Measurements from ENCODE around the gene MYO3B. TPM values are rescaled to one million over a fixed set of nuclear protein-coding genes. Genes with fewer than 3 reads are reported as not detected.
A peak's percentile ranks its signal among the peaks of the same experiment; 100 is the strongest.

The MYO3B gene
- total RNA-seq, 1 experiment from 2014 or later: 4.4 TPM

DNA sequence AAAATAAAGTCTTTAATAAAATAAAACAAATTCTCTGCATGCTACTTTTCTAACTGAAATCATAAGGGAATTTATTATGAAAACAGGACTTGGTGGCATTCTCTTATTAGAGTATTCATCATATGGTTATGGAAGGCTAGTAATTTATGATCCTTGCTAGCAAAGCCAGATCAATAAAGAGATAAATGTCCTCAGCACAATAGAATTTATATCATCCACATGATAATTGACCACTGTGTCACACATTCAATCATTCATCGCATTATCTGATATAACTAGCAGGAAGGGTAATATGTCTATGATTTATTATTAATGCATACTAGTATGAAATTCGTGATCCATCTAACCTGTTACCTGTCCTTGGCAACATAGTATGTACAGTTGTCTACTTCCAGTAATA is 175.8 kb downstream of the MYO3B start:
- Histone ChIP-seq H3K36me3 (ENCODE audit: insufficient read depth, low read length) (no peaks in the 10 kb centered on the region), H3K9me2 (replicated peaks; ENCODE audit: insufficient read depth, low read length) (no peaks in the 10 kb centered on the region), H3K4me1 (ENCODE audit: low read length) (no peaks in the 10 kb centered on the region), H3K79me2 (ENCODE audit: low read length) (no peaks in the 10 kb centered on the region), H2AFZ (ENCODE audit: low read length) (no peak overlapping the region), H4K20me1 (ENCODE audit: insufficient read depth, low read depth, low read length) (no peaks in the 10 kb centered on the region), H3K4me3 (ENCODE audit: low read length) (no peak overlapping the region), H3K9ac (ENCODE audit: low read length) (no peak overlapping the region), H3K4me2 (ENCODE audit: low read depth, low read length, poor library complexity, severe bottlenecking) (no peak overlapping the region), H3K9me3 (ENCODE audit: low read length) (no peaks in the 10 kb centered on the region), H3K27me3 (ENCODE audit: low read length) (no peaks in the 10 kb centered on the region), H3K27ac (ENCODE audit: low read length) (no peak overlapping the region)
- no peak for DNase-seq

DNA sequence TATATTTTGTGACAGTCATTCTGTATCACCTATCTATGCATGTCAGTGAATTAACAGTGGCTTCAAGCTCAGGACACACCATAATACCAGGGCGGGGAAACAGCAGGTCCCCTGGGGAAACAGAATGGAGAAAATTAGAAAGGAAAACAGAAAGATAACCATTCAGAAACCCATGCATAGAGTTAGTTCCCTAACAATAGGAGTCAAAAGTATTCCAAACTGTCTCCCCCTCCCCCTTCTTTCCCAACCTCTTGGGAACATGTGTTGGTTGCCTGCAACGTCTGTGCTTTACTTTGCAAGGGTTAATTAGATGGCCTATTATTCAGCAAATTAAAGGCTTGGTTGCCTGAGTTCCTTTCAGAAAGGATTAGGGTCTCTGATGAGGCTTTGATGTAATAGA is 176.4 kb downstream of the MYO3B start:
- Histone ChIP-seq H3K4me2 (ENCODE audit: low read depth, low read length, poor library complexity, severe bottlenecking) (no peak overlapping the region), H3K27ac (ENCODE audit: low read length) (no peak overlapping the region)
- DNase-seq: peak; percentile 12

DNA sequence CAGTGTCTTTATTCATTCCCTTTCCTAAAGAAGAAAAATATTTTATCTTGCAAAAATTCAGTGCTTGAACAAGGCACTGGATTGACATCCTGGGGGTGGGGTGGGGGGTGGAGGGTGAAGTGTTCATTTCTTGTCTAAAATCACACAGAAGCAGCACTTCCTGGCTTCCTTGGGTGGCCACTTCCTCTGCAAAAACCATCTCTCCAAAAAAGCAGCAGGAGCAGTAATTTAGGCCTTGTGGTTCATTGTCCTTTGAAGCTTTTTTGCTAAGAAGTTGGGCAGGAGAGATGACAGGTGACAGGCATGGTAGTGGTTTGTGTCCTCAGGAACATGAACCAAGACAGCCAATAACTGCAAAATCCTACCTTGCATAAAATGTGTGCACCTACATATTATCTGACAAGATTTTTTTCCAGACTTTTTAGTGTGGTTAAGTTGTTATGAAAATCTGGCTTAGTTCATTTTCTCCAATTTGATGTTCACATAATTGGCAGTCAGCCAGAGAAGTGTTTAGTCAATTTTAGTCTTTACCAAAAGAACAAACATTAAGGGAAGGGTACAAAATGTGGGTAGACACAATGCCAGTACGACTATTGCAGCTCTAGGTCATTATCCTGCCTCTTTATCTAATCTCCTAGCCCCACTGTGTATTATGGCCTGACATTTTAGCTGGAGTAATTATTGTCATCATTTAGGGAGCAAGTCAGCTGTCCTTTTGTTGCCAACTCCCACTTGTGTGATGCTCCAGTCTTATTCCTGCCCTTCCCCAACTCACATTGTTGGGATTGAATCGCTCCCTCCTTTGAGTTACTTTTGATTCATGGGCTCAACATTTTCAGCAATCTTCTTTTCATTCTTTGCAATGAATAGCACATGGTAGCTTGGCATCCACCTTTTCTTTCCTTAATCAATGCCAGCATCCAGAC is 177.2 kb downstream of the MYO3B start:
- H3K9me2 ChIP-seq (replicated peaks; ENCODE audit: insufficient read depth, low read length): no peaks in the 10 kb centered on the region
- H3K9me3 ChIP-seq (ENCODE audit: low read length): no peaks in the 10 kb centered on the region
- H2AFZ ChIP-seq (ENCODE audit: low read length): no peak overlapping the region
- H3K36me3 ChIP-seq (ENCODE audit: insufficient read depth, low read length): no peaks in the 10 kb centered on the region
- H3K4me2 ChIP-seq (ENCODE audit: low read depth, low read length, poor library complexity, severe bottlenecking): no peak overlapping the region
- no peak for DNase-seq
- H3K4me3 ChIP-seq (ENCODE audit: low read length): no peak overlapping the region
- no peaks in the 10 kb centered on the region for H3K4me1 ChIP-seq (ENCODE audit: low read length)
- H4K20me1 ChIP-seq (ENCODE audit: insufficient read depth, low read depth, low read length): no peaks in the 10 kb centered on the region
- no peaks in the 10 kb centered on the region for H3K79me2 ChIP-seq (ENCODE audit: low read length)
- no peak overlapping the region for H3K27ac ChIP-seq (ENCODE audit: low read length)
- H3K27me3 ChIP-seq (ENCODE audit: low read length): no peaks in the 10 kb centered on the region
- no peak overlapping the region for H3K9ac ChIP-seq (ENCODE audit: low read length)

More for the DNA sequence above, 176.4 kb downstream of the MYO3B start:
- Histone ChIP-seq H3K79me2 (ENCODE audit: low read length) (no peaks in the 10 kb centered on the region), H3K27me3 (ENCODE audit: low read length) (no peaks in the 10 kb centered on the region), H3K9me3 (ENCODE audit: low read length) (no peaks in the 10 kb centered on the region), H3K9ac (ENCODE audit: low read length) (no peak overlapping the region), H3K4me1 (ENCODE audit: low read length) (no peaks in the 10 kb centered on the region), H4K20me1 (ENCODE audit: insufficient read depth, low read depth, low read length) (no peaks in the 10 kb centered on the region), H3K36me3 (ENCODE audit: insufficient read depth, low read length) (no peaks in the 10 kb centered on the region), H2AFZ (ENCODE audit: low read length) (no peak overlapping the region), H3K9me2 (replicated peaks; ENCODE audit: insufficient read depth, low read length) (no peaks in the 10 kb centered on the region), H3K4me3 (ENCODE audit: low read length) (no peak overlapping the region)

DNA sequence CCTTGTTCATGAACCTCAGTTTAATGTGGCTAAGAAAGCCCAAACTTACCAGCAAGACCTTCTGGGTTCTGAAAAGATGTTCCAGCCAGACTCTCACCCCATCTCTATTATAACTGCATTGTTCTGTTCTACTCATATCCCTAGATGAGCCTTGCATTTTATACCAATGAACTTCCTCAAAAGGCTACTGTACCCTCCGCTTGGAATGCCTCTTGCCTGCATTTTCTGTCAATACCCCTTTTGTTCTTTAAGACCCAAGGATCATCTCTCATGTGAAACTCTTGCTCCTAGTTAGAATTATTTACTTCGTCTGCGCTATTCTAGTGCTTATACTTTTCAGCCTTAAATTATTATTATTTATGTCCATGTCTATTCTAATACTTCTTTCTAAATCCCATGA is 181.5 kb downstream of the MYO3B start:
- no peak for DNase-seq
- H3K27ac ChIP-seq (ENCODE audit: low read length): no peak overlapping the region
- H3K4me1 ChIP-seq (ENCODE audit: low read length): no peaks in the 10 kb centered on the region
- no peaks in the 10 kb centered on the region for H3K27me3 ChIP-seq (ENCODE audit: low read length)
- H3K79me2 ChIP-seq (ENCODE audit: low read length): no peaks in the 10 kb centered on the region
- no peak overlapping the region for H3K4me2 ChIP-seq (ENCODE audit: low read depth, low read length, poor library complexity, severe bottlenecking)
- H3K9me2 ChIP-seq (replicated peaks; ENCODE audit: insufficient read depth, low read length): no peaks in the 10 kb centered on the region
- H2AFZ ChIP-seq (ENCODE audit: low read length): no peak overlapping the region
- no peak overlapping the region for H3K4me3 ChIP-seq (ENCODE audit: low read length)
- no peaks in the 10 kb centered on the region for H4K20me1 ChIP-seq (ENCODE audit: insufficient read depth, low read depth, low read length)
- no peaks in the 10 kb centered on the region for H3K9me3 ChIP-seq (ENCODE audit: low read length)
- H3K36me3 ChIP-seq (ENCODE audit: insufficient read depth, low read length): no peaks in the 10 kb centered on the region
- no peak overlapping the region for H3K9ac ChIP-seq (ENCODE audit: low read length)

DNA sequence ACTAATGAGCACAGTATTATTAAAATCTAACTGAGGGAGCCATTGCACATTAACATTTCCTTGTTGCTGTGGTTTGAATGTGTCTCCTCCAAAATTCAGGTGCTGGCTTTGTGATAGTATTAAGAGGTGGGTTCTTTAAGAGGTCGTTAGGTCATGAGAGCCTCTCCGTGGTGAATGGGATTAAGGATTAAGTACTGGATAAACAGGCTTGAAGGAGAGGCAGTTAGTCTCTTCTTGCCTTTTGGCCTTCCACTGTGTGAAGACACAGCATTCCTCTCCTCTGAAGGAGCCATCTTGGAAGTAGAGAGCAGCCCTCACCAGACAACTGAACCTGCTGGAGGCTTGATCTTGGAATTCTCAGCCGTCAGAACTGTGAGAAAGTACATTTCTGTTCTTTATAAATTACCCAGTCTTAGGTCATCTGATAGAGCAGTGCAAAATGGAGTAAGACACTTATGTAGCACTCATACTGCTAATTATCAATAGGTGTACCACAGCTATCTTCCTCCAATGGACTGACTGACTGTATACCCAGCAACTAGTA is 182.7 kb downstream of the MYO3B start:
- no peaks in the 10 kb centered on the region for H3K4me1 ChIP-seq (ENCODE audit: low read length)
- H3K4me2 ChIP-seq (ENCODE audit: low read depth, low read length, poor library complexity, severe bottlenecking): no peak overlapping the region
- H3K9me3 ChIP-seq (ENCODE audit: low read length): no peaks in the 10 kb centered on the region
- H3K36me3 ChIP-seq (ENCODE audit: insufficient read depth, low read length): no peaks in the 10 kb centered on the region
- H3K27me3 ChIP-seq (ENCODE audit: low read length): no peaks in the 10 kb centered on the region
- H3K79me2 ChIP-seq (ENCODE audit: low read length): no peaks in the 10 kb centered on the region
- H4K20me1 ChIP-seq (ENCODE audit: insufficient read depth, low read depth, low read length): no peaks in the 10 kb centered on the region
- no peak overlapping the region for H3K27ac ChIP-seq (ENCODE audit: low read length)
- H3K4me3 ChIP-seq (ENCODE audit: low read length): no peak overlapping the region
- no peak overlapping the region for H3K9ac ChIP-seq (ENCODE audit: low read length)
- H3K9me2 ChIP-seq (replicated peaks; ENCODE audit: insufficient read depth, low read length): no peaks in the 10 kb centered on the region
- H2AFZ ChIP-seq (ENCODE audit: low read length): no peak overlapping the region
- no peak for DNase-seq

DNA sequence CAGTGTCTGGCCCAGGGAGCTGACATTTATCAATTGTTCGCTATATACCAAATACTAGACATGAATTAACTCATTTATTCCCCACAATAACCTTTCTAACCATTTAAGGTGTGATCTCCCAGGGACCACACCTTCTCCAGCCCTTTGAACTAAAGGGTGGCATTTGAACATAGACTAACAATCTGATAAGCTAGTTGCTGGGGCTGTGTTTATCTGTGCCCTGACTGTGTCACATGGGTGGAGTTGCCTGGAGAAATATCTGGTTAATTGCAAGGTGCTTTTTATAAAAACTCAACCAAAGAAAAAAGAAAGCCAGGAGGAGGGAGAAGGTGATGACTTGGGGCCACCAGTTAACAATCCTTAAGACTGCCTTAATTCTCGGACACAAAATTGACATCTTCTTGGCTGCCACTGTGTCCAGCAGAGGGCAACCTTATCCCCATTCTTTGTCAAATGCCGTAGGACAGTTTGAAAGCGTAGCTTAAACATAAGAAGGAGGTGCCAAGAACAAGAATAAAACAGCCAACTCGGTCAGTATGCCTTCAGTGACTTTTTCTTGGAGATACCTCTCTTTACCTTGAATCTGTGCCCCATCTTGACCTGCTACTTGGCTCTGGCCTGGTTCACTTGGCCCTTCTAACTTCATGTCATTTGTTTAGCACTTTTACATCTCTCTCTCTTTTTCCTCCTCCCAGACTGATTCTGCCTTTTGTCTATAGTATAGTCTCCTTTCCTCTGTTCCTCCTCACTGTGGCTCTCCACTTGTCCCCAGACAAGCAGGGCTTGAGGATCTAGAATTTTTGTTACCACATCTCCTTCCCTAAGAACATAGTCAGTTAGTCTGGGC is 183.4 kb downstream of the MYO3B start:
- Histone ChIP-seq H2AFZ (ENCODE audit: low read length) (no peak overlapping the region; the same call in 1 of the 2 replicates), H3K79me2 (ENCODE audit: low read length) (no peaks in the 10 kb centered on the region), H3K36me3 (ENCODE audit: insufficient read depth, low read length) (no peaks in the 10 kb centered on the region), H3K4me2 (ENCODE audit: low read depth, low read length, poor library complexity, severe bottlenecking) (no peak overlapping the region), H3K9me3 (ENCODE audit: low read length) (no peaks in the 10 kb centered on the region), H3K4me1 (ENCODE audit: low read length) (no peaks in the 10 kb centered on the region), H3K4me3 (ENCODE audit: low read length) (no peak overlapping the region), H3K27ac (ENCODE audit: low read length) (no peak overlapping the region), H4K20me1 (ENCODE audit: insufficient read depth, low read depth, low read length) (no peaks in the 10 kb centered on the region), H3K9ac (ENCODE audit: low read length) (no peak overlapping the region), H3K9me2 (replicated peaks; ENCODE audit: insufficient read depth, low read length) (no peaks in the 10 kb centered on the region), H3K27me3 (ENCODE audit: low read length) (no peaks in the 10 kb centered on the region)
- peak; percentile 76 for DNase-seq

DNA sequence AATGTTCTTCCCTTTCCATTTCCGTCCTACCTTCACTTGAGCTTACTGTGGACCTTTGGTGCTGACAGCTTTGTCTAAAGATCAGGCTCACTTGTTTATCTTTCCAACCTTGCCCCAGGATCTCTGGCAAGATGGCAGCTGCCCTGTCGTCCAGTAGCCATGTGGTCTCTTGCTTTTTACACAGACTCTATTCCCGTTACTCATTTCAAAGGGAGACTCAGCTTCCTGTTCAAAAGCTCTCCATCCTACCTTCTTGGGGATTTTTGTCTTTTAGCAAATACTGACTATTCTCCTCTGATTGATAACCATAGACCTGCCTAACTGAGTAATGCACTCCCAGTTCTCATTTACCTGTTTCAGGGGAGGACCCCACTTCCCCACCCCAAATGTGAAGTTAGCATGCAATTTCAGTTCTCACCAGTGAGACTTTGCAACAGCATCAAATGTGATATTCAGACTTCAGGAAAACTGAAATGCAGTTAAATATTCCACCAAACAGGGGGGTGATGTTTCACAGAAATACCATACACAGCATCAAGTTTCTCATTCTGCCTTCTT is 184.4 kb downstream of the MYO3B start:
- H2AFZ ChIP-seq (ENCODE audit: low read length): no peak overlapping the region
- H3K79me2 ChIP-seq (ENCODE audit: low read length): no peaks in the 10 kb centered on the region
- H3K9me3 ChIP-seq (ENCODE audit: low read length): no peaks in the 10 kb centered on the region
- DNase-seq: no peak
- no peak overlapping the region for H3K9ac ChIP-seq (ENCODE audit: low read length)
- H3K9me2 ChIP-seq (replicated peaks; ENCODE audit: insufficient read depth, low read length): no peaks in the 10 kb centered on the region
- no peaks in the 10 kb centered on the region for H3K27me3 ChIP-seq (ENCODE audit: low read length)
- no peaks in the 10 kb centered on the region for H4K20me1 ChIP-seq (ENCODE audit: insufficient read depth, low read depth, low read length)
- H3K27ac ChIP-seq (ENCODE audit: low read length): no peak overlapping the region
- H3K4me2 ChIP-seq (ENCODE audit: low read depth, low read length, poor library complexity, severe bottlenecking): no peak overlapping the region
- no peaks in the 10 kb centered on the region for H3K4me1 ChIP-seq (ENCODE audit: low read length)
- H3K36me3 ChIP-seq (ENCODE audit: insufficient read depth, low read length): no peaks in the 10 kb centered on the region
- H3K4me3 ChIP-seq (ENCODE audit: low read length): no peak overlapping the region

Measured in Karpas-422 (cell line).